Urinary bladder (tissue), 4 donors: ENCODE data around the gene ERBB4. TPM values are rescaled to one million over a fixed set of nuclear protein-coding genes. Genes with fewer than 3 reads are reported as not detected.

Experiments
- DNase-seq: peaks from one replicate; pipeline ENCODE4 v3.0.0-alpha.2; 2015; ENCODE audit errors: extremely low spot score
- H3K27ac ChIP-seq: one replicate; pipeline ENCODE4 v1.5.1; 2013; ENCODE audit warnings: low read depth, mild to moderate bottlenecking, moderate library complexity
- H3K36me3 ChIP-seq: one replicate; pipeline ENCODE4 v1.6.1; 2013; ENCODE audit warnings: mild to moderate bottlenecking, moderate library complexity; ENCODE audit not compliant: insufficient read depth
- H3K4me1 ChIP-seq: one replicate; pipeline ENCODE4 v1.6.1; 2013; ENCODE audit warnings: mild to moderate bottlenecking, moderate library complexity; ENCODE audit not compliant: insufficient read depth
- H3K4me3 ChIP-seq: one replicate; pipeline ENCODE4 v1.5.1; 2013; ENCODE audit warnings: low read depth, low read length
- WGBS: extraction: QIAGEN DNeasy Blood & Tissue Kit; methylation state at CpG from one replicate; pipeline ENCODE4 v1.1.7; 2013; 5-methylcytosine and 5-hydroxymethylcytosine counted together
- polyA plus RNA-seq: library from polyadenylated mRNA; stranded (reverse); fragments of 200-250 nt; gene quantifications from one replicate; pipeline ENCODE4 v1.2.3, GENCODE V29; 2013
- total RNA-seq: library from RNA; depleted of rRNA; stranded (reverse); fragments of >200 nt; gene quantifications from one replicate; pipeline ENCODE4 v1.2.3, GENCODE V29; 2014
- donor health status: healthy with polysubstance abuse.
- donor health status: healthy.

ERBB4 gene
- total and polyA plus RNA-seq, 2 donors: 0.13 to 3.2 TPM

GRCh38 chr2:212348501-212348900 is 190.1 kb downstream of the ERBB4 start:
- Histone ChIP-seq H3K27ac (no peak overlapping the region), H3K4me3 (no peak overlapping the region), H3K36me3 (no peaks in the 10 kb centered on the region), H3K4me1 (no peaks in the 10 kb centered on the region)
- DNase-seq: no peak
- 68% methylated on average over 4 of the region's 4 CpGs for WGBS

- no peaks in the 10 kb centered on the region for H3K36me3 ChIP-seq
- WGBS: 42% methylated on average over 2 of the region's 2 CpGs
- no peak for DNase-seq
- no peak overlapping the region for H3K4me3 ChIP-seq
- H3K27ac ChIP-seq: no peak overlapping the region
- no peaks in the 10 kb centered on the region for H3K4me1 ChIP-seq
Observed at GRCh38 chr2:212346865-212347264, 191.7 kb downstream of the ERBB4 start.

- H3K27ac ChIP-seq: no peak overlapping the region
- WGBS: 0% methylated on average over 1 of the region's 1 CpG
- H3K4me3 ChIP-seq: no peak overlapping the region
- no peak for DNase-seq
- no peaks in the 10 kb centered on the region for H3K4me1 ChIP-seq
- H3K36me3 ChIP-seq: no peaks in the 10 kb centered on the region
Observed at GRCh38 chr2:212345966-212346365, 192.6 kb downstream of the ERBB4 start.

GRCh38 chr2:212344131-212344530 is 194.5 kb downstream of the ERBB4 start:
- H3K4me3 ChIP-seq: no peak overlapping the region
- no peaks in the 10 kb centered on the region for H3K36me3 ChIP-seq
- H3K4me1 ChIP-seq: no peaks in the 10 kb centered on the region
- WGBS: 90% methylated on average over 2 of the region's 2 CpGs
- H3K27ac ChIP-seq: no peak overlapping the region
- no peak for DNase-seq

- Histone ChIP-seq H3K4me3 (no peak overlapping the region), H3K4me1 (no peaks in the 10 kb centered on the region), H3K27ac (no peak overlapping the region), H3K36me3 (no peaks in the 10 kb centered on the region)
- 69% methylated on average over 2 of the region's 2 CpGs for WGBS
- DNase-seq: no peak
Observed at GRCh38 chr2:212343167-212343566, 195.4 kb downstream of the ERBB4 start.

GRCh38 chr2:212337486-212338343 is 200.9 kb downstream of the ERBB4 start:
- 70% methylated on average over 4 of the region's 4 CpGs for WGBS
- no peak for DNase-seq
- no peaks in the 10 kb centered on the region for H3K36me3 ChIP-seq
- no peak overlapping the region for H3K4me3 ChIP-seq
- no peak overlapping the region for H3K27ac ChIP-seq
- H3K4me1 ChIP-seq: no peaks in the 10 kb centered on the region

GRCh38 chr2:212337036-212337435 is 201.6 kb downstream of the ERBB4 start:
- WGBS: 55% methylated on average over 2 of the region's 2 CpGs
- H3K4me1 ChIP-seq: no peaks in the 10 kb centered on the region
- DNase-seq: no peak
- H3K4me3 ChIP-seq: no peak overlapping the region
- no peaks in the 10 kb centered on the region for H3K36me3 ChIP-seq
- no peak overlapping the region for H3K27ac ChIP-seq

GRCh38 chr2:212330263-212330662 is 208.3 kb downstream of the ERBB4 start:
- no peaks in the 10 kb centered on the region for H3K4me1 ChIP-seq
- 59% methylated on average over 4 of the region's 4 CpGs for WGBS
- H3K36me3 ChIP-seq: no peaks in the 10 kb centered on the region
- H3K27ac ChIP-seq: no peak overlapping the region
- no peak for DNase-seq
- H3K4me3 ChIP-seq: no peak overlapping the region

GRCh38 chr2:212328712-212329496 is 209.7 kb downstream of the ERBB4 start:
- Histone ChIP-seq H3K4me1 (no peaks in the 10 kb centered on the region), H3K4me3 (no peak overlapping the region), H3K36me3 (no peaks in the 10 kb centered on the region), H3K27ac (no peak overlapping the region)
- DNase-seq: no peak

GRCh38 chr2:212328136-212328535 is 210.5 kb downstream of the ERBB4 start:
- 48% methylated on average over 2 of the region's 2 CpGs for WGBS

GRCh38 chr2:212327171-212327809 is 211.3 kb downstream of the ERBB4 start:
- H3K36me3 ChIP-seq: no peaks in the 10 kb centered on the region
- no peaks in the 10 kb centered on the region for H3K4me1 ChIP-seq
- H3K4me3 ChIP-seq: no peak overlapping the region
- 45% methylated on average over 4 of the region's 4 CpGs for whole genome bisulfite sequencing
- no peak for DNase-seq
- no peak overlapping the region for H3K27ac ChIP-seq

More at GRCh38 chr2:212328136-212328535, 210.5 kb downstream of the ERBB4 start:
- H3K36me3 ChIP-seq: no peaks in the 10 kb centered on the region
- H3K4me3 ChIP-seq: no peak overlapping the region
- no peak for DNase-seq
- H3K27ac ChIP-seq: no peak overlapping the region
- H3K4me1 ChIP-seq: no peaks in the 10 kb centered on the region

GRCh38 chr2:212318636-212319035 is 220.0 kb downstream of the ERBB4 start:
- no peaks in the 10 kb centered on the region for H3K36me3 ChIP-seq
- 75% methylated on average over 2 of the region's 2 CpGs for WGBS
- DNase-seq: no peak
- H3K4me1 ChIP-seq: no peaks in the 10 kb centered on the region
- no peak overlapping the region for H3K4me3 ChIP-seq
- no peak overlapping the region for H3K27ac ChIP-seq

GRCh38 chr2:212314680-212315079 is 223.9 kb downstream of the ERBB4 start:
- Histone ChIP-seq H3K4me3 (no peak overlapping the region), H3K36me3 (no peaks in the 10 kb centered on the region), H3K4me1 (no peaks in the 10 kb centered on the region), H3K27ac (no peak overlapping the region)
- no peak for DNase-seq
